GM19099 (cell line): ENCODE results near the gene CACNA1C.

Experiments used
- POLR2A ChIP-seq: IDR thresholded peaks from 3 replicates; pipeline ENCODE4 v1.6.1; 2011; ENCODE audit warnings: low read depth; ENCODE audit not compliant: insufficient read length; ENCODE audit errors: extremely low read depth

CACNA1C gene

GRCh38 chr12:2290516-2291065 is 237.8 kb downstream of the CACNA1C start:
- no peak for TF ChIP-seq POLR2A

DNA sequence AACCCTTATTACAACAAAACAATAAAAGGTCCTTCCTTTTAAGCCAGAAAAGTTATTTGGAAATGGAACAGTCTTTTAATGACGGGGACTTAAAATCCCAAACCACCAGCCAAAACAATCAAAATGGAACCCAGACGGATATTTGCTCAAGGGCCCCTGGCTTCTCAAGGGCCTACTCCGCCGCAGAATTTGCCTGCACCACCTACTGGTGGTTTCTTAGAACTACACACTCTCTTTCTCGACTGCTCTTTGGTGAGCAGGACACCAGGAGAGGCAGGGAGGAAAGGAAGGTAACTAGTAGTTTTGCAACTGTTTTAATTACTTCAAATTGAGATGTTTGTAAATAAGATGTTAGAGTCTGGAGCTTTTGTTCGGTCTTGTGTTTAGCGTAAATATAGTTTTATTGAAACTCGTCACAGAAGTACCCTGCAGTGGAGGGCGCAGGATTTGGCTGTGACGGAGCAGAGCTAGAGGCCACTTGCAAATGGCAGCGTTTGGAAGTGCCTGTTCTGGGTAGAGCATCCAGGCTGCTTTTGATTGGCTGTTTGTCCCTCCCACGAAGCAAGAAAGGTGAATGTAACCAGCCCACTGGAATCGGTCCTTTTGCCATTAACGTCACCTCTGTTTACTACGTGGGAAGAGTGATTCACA is 238.5 kb downstream of the CACNA1C start:
- TF ChIP-seq POLR2A = no peak

DNA sequence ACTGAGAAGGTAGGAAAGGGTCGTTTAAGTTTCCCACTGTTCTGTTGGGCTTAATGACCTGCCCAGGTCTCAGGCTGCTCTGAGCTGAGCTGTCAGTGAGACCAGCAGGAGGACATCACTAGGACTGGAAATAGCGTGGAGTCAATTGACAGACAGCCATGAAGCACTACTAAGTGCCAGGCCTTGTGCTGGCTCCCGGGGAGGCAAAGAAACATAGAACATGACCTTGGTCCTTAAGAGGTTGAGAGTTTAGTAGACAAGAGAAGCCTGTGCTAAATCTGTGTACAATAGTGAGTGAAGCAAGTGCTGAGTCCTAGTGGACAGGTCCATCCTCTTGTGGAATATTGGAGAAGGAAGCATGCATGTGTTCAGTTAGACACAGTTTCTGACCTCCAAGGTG is 239.2 kb downstream of the CACNA1C start:
- TF ChIP-seq POLR2A = no peak

DNA sequence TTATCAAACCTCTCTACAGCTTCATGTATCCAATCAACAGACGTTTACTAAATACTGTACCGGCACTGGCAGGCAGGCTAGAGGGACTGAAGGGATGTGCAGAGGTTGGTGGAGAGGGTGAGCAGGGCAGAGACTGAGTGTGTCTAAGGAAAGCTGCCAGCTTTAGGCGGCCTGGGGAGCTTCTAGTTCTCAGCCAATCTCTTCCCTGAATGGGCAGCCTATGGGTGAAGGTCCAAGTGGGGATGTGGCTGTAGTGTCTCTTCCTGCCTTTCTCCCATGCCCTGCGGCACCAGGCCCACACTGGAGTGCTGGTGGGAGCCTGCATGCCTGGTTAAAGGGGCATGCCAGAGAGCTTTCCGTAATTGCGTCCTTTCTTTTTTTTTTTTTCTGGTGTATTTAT is 239.8 kb downstream of the CACNA1C start:
- no peak for TF ChIP-seq POLR2A

GRCh38 chr12:2294651-2295475 is 242.1 kb downstream of the CACNA1C start:
- TF ChIP-seq POLR2A = no peak

DNA sequence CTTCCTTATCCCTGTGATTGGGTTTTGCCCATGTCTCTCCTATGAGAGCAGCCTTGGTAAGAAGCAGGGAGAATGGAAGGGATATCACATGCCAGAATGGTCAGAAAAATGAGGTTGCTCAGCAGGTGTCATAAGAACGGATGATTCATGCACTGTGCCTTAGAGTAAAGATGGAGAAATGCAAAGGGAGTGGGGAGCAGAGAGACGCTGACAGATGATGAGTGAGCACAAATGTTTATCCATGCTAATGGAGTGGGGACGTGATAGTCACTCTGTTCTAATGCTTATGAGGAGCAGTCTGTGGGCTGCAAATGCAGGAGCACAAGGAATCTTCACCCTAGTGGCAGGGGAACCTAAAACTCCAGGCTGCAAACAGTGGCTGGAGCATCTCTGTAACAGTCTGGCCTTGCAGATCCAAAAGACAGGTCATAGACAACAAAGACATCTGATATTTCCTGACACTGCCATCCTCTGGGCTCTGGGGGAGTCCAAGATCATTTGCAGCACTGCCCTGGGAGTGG is 243.2 kb downstream of the CACNA1C start:
- no peak for TF ChIP-seq POLR2A

- no peak for TF ChIP-seq POLR2A
Measured at GRCh38 chr12:2297004-2297403, 244.2 kb downstream of the CACNA1C start.

GRCh38 chr12:2297658-2298057 is 244.9 kb downstream of the CACNA1C start:
- no peak for TF ChIP-seq POLR2A

DNA sequence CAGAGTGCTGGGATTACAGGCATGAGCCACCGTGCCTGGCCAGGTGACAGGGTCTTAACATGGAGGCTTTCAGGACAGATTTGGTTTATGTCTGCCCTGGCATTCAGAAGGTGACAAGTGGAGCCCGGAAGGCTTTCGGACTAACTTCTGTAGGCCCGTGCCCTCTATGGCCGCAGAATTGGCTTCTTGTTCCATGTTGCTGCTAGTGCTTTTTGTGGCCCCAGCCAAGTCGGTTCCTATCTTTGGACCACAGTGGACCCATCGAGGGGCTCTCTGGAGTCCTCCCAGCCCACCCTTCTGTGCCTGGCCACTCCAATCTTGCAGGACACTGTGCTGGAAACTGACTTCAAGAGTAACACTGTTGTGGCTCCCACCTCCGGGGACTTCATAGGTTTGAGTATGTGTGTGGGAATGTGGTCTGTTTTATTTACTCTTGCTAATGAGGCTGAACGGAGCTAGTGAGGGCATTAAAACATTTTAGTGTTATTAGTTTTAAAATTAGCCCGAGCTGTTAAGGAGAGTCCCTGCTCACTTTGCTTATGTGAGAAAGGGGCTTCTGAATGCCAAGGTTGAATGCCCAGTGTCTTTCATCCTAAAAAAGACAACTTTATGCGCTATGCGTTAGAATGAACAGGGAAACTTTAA is 245.9 kb downstream of the CACNA1C start:
- TF ChIP-seq POLR2A = no peak

DNA sequence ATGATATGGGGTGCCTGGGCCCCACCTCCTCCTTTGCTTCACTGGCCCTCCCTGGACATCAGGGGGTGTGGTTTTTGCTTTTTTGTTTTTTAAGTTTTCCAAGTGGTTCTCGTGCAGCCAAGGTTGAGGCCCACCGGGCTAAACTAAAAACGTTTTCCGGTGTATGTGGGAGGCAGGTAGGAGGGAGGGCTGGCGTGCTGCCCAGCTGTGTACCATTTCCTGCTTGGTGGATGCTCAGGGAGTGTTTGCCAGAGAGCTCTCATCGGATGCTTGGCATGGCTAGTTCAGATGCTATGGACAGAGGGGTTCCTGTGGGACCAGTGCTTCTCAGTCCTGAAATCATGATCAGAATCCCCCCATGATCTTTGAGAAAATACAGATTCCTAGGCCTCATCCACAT is 246.4 kb downstream of the CACNA1C start:
- TF ChIP-seq POLR2A = no peak

GRCh38 chr12:2300168-2300567 is 247.4 kb downstream of the CACNA1C start:
- TF ChIP-seq POLR2A = no peak

DNA sequence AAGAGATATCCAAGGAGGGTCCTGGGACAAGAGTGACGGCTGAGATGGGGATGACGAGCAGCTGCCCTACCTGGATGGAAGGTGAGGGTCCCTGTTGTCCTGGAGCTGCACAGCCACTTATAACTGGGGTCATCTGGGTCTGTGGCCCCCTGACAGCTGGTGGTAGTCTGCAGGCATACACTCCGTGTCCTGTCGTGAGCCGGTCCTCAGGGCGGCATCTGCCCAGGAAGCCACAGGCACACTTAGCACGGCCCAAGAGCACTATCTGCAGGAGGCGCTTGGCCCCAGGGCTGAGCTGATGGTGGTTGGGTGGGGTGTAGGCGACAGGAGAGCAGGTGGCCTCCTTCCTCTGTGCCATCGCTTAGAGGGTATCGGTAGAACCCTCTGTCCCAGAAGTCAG is 248.1 kb downstream of the CACNA1C start:
- TF ChIP-seq POLR2A = no peak

DNA sequence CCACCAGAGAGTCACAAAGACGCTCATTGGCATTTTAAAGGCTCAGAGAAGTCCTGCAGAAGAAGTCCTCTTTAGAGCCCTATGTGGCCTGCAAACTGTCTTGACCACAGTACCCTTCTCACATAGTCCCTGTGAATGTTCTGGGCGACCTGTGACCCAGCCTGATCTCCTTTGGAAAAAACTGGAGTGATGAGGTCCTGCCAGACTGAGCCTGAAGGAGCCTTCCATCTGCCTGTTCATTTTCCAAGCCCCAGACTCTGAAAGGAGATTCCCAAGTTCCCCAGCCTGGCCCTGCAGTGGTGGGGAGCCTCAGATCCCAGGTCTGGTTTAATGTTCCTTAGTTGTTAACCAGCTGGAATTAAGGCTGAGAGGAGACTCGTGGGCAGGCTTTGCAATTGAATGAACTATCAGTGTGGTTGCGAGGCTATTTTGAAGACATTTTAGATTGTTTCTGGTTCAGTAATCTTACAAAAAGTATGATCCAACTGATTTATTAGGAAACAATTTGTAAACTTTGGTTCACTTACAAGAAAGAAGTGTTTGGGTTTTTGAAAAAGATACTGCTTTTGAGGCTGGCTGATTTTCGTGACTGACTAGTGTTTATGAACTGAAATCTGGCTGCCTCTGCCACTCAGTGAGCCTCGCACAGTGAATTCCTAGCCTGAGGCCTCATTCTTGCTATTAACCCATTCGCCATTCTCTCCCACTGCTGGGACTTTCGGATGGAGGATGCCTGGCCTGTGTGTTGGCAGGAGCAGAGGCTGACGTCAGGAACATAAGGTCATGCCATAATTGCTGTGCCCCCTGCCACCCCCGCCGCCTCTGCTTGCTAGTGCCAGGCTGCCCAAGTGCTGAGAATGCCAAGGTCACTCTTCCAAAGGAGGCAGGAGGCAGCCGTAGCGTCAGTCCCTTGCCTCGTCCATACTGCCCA is 249.0 kb downstream of the CACNA1C start:
- TF ChIP-seq POLR2A = no peak

DNA sequence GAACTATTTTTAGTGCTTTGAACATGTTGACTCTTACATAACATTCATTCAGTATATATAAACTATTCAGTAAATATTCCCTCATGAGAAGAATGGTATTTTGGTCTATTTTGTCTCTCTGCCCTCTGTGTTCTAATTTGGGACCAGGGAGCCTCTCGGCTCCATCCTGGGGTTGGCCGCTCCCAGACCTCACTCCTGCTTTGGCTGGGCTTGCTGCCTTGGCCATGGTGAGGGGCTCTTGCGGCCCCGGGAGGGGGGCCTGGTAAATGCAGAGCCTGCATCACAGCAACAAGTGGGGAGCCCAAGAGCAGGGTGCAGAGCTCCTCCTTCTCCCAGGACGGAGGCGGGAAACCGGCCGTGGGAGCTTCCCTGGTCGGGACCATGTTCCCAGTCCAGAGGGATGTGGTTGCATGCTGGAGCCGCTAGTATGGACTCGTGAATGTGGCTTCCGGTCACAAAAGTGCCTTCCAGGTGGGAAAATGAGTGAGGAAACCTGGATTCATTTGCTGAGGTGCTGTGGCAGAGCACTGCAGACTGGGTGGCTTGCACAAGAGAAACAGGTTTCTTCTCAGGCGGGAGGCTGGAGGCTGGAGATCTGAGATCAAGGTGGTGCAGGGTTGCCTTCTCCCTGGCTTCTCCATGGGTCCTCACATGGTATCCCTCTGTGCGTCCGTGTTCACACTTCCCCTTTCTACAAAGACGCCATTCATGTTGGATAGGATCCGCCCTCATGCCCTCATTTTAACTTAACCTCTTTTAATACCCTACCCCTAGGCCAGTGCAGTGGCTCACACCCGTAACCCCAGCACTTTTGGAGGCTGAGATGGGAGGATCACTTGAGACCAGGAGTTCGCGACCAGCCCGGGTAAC is 250.2 kb downstream of the CACNA1C start:
- TF ChIP-seq POLR2A = no peak

- no peak for TF ChIP-seq POLR2A
Measured at GRCh38 chr12:2304223-2304622, 251.4 kb downstream of the CACNA1C start.
